MM.1S (cell line): ENCODE results near the gene NAA10.

Experiments used
- CTCF ChIP-seq: fragments of 300-600 bp; sonication (generic); IDR thresholded peaks from 2 replicates; pipeline ENCODE4 v1.5.1; 2016; ENCODE audit warnings: antibody characterized with exemption, low read length, mixed read lengths
- EZH2 ChIP-seq: fragments of 300-600 bp; sonication (generic); optimal IDR thresholded peaks from 2 replicates; pipeline ENCODE3; 2017; ENCODE audit warnings: low read depth, mild to moderate bottlenecking, antibody characterized with exemption, low read length, mixed read lengths
- EZH2phosphoT487 ChIP-seq: fragments of 300-600 bp; sonication (generic); IDR thresholded peaks from 2 replicates; pipeline ENCODE4 v1.6.1; 2018; ENCODE audit warnings: antibody characterized with exemption, low read length

- no peak for TF ChIP-seq CTCF
- no peak for TF ChIP-seq EZH2
- TF ChIP-seq EZH2phosphoT487, result no peak
Observed at GRCh38 chrX:153926552-153926857, 8.3 kb downstream of the NAA10 start.
